Heart left ventricle (tissue), 16 donors: Measurements from ENCODE around the gene PJA1. TPM values are rescaled to one million over a fixed set of nuclear protein-coding genes. Genes with fewer than 3 reads are reported as not detected.

Source experiments
- ATAC-seq, 4 donors: fragments of 200-7000 bp; cut with Tn5 transposase; one replicate each; pipeline ENCODE4 v1.9.1; 2020 to 2022; ENCODE audit warnings: moderate library complexity in 4 of 4, mild to moderate bottlenecking in 3 of 4, moderate number of reproducible peaks in 1 of 4
- DNase-seq, 5 donors: peaks; one replicate each; pipeline ENCODE4 v3.0.0-alpha.2; 2020
- H3K27ac ChIP-seq, 12 donors: fragments of 200-600 bp; sonication (generic) in 4 of 12; one replicate each; pipeline versions ENCODE4 v1.5.0 to v1.8.0; 2016 to 2022; ENCODE audit warnings: mild to moderate bottlenecking in 2 of 12
- H3K27me3 ChIP-seq, 9 donors: fragments of 200-600 bp; sonication (generic) in 2 of 9; one replicate each; pipeline versions ENCODE4 v1.5.1 to v1.8.0; 2016 to 2022; ENCODE audit warnings: mild to moderate bottlenecking in 3 of 9
- H3K36me3 ChIP-seq, 9 donors: fragments of 200-600 bp; sonication (generic) in 2 of 9; one replicate each; pipeline versions ENCODE4 v1.5.0 to v1.8.0; 2018 to 2022; ENCODE audit warnings: mild to moderate bottlenecking in 2 of 9
- H3K4me1 ChIP-seq, 12 donors: fragments of 200-600 bp; sonication (generic) in 4 of 12; one replicate each; pipeline versions ENCODE4 v1.5.0 to v1.8.0; 2016 to 2022; ENCODE audit warnings: mild to moderate bottlenecking in 3 of 12
- H3K4me3 ChIP-seq, 12 donors: fragments of 200-600 bp; sonication (generic) in 4 of 12; one replicate each; pipeline versions ENCODE4 v1.5.0 to v1.8.0; 2017 to 2022; ENCODE audit warnings: mild to moderate bottlenecking in 9 of 12, moderate library complexity in 4 of 12
- H3K9me3 ChIP-seq, 12 donors: fragments of 200-600 bp; sonication (generic) in 4 of 12; one replicate each; pipeline versions ENCODE4 v1.5.0 to v1.8.0; 2016 to 2022; ENCODE audit warnings: mild to moderate bottlenecking in 1 of 12
- POLR2A ChIP-seq, 2 donors: fragments of 450-650 bp; IDR thresholded peaks; one replicate each; pipeline ENCODE4 v1.6.1; 2017; ENCODE audit warnings: antibody characterized with exemption in 2 of 2, mild to moderate bottlenecking in 2 of 2, moderate library complexity in 2 of 2
- WGBS, 4 donors: extraction: QIAGEN DNeasy Blood & Tissue Kit in 2 of 4; methylation state at CpG; one replicate each; pipeline versions ENCODE4 v1.1.5 to v1.1.7; 2013 to 2018; 5-methylcytosine and 5-hydroxymethylcytosine counted together
- intact Hi-C, 10 donors: fragments of 100-400 bp; cut with DNase I; formaldehyde crosslinking; loops; one replicate each; pipeline versions ENCODE4 v1.11.1 to v1.14.2; 2022
- polyA plus RNA-seq, 2 donors: library from polyadenylated mRNA; stranded (reverse); fragments of 200-250 nt; gene quantifications; one replicate each; pipeline ENCODE4 v1.2.3, GENCODE V29; 2013
- total RNA-seq, 9 donors: library from RNA; depleted of rRNA in 2 of 9; stranded (reverse); fragments of >200 nt in 2 of 9; fragmentation: NEBNext Ultra II Directional in 3 of 9; extraction: Animal tissue kit (Norgen Biotek cat#: 25700) in 3 of 9; gene quantifications; one replicate each; pipeline versions ENCODE4 v1.1.0 to v1.2.4, GENCODE V29; 2016 to 2023
- TF ChIP-seq, protein P1 (sequence below), 12 donors: fragments of 200-600 bp; sonication (generic) in 4 of 12; IDR thresholded peaks; one replicate each; pipeline versions ENCODE4 v1.5.0 to v1.8.0; 2018 to 2022; ENCODE audit warnings: antibody characterized with exemption in 12 of 12, mild to moderate bottlenecking in 5 of 12
- donor health status: ischemic (EF 13 %, LVEDD 7.1; RV severe dilation, severe dysfunction).
- donor health status: healthy with polysubstance abuse.
- donor health status: DM: no; HTN: yes; CAD: no.
- donor health status: DM: no; HTN: no; CAD: no.
- donor health status: ischemic (EF 25% LVEDD 6.9; RV normal size, moderate dysfunction).
- donor health status: ischemic (EF 25% LVEDD 5.7; RV mildly dilated, moderate dysfunction).
- donor health status: healthy.
- donor health status: DM: yes; HTN: yes; CAD: no.
- donor health status: ischemic (EF 35%, LVEDD 5.7; RV mildly dilated, moderate dysfunction).
- donor health status: nonischemic (EF 11% LVEDD 7.7; RV severe dilation, severe dysfunction).
- donor health status: DM: yes; HTN: yes; CAD: no.
- donor health status: PGD.
- donor health status: ischemic (EF 29% LVEDD 5.4; RV normal size, mild dysfunction).
- donor health status: nonischemic (EF 23%, LVEDD 6.1; RV moderate dilation, normal function).

PJA1 gene
- total and polyA plus RNA-seq, 11 donors, result 4.3 to 20.1 (median 14.4) TPM

DNA sequence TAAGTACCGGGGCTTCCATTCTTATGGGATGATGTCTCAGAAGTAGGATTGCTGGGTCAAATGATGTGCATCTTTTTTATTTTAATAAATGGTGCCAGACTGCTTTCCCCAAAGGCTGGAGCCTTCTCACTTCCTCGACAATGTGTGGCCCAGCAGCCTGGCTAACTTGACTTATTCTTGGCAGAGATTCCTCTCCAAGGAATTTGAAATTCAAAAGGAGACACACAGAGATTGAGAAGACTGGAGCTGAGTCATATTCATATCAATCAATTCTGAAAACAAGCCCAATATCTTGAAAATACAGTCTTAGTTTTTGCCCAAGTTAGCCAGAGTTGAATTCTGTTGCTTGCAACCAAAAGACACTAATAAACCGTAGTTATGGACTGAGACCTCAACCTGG, 10.8 kb upstream of the PJA1 start:
- WGBS, 4 donors, result 64 to 83% (median 76%) methylated on average over 3 of the region's 3 CpGs
- no peak for ATAC-seq

DNA sequence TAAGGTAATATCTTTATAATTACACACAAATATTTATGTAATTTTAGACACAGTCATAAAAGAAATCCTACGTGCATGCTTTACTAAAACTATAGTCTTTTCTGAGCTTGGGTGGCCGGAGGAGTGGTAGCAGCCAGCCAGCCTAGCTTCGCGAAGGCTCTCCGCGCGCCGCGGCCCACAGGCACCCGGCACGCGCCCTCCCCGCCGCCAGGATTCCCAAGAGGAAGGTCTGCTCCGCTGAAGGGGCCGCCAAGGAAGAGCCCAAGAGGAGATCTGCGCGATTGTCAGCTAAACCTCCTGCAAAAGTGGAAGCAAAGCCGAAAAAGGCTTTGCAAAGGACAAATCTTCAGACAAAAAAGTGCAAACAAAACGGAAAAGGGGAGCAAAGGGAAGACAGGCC, 8.7 kb upstream of the PJA1 start:
- H3K9me3 ChIP-seq, result peaks cover 0 to 30% (median 0%) of the 10 kb centered on the region in 12 donors
- ATAC-seq (no peak), DNase-seq (no peak)
- H3K36me3 ChIP-seq, result no peaks in the 10 kb centered on the region
- peaks cover 0 to 18% (median 0%) of the 10 kb centered on the region in 9 donors for H3K27me3 ChIP-seq
- H3K4me3 ChIP-seq, result no peak overlapping the region
- H3K4me1 ChIP-seq, result no peaks in the 10 kb centered on the region
- intact Hi-C loops, result no loop called here
- no peak for TF ChIP-seq POLR2A (IDR thresholded peaks at IDR 0.05)
- TF ChIP-seq, protein P1, sequence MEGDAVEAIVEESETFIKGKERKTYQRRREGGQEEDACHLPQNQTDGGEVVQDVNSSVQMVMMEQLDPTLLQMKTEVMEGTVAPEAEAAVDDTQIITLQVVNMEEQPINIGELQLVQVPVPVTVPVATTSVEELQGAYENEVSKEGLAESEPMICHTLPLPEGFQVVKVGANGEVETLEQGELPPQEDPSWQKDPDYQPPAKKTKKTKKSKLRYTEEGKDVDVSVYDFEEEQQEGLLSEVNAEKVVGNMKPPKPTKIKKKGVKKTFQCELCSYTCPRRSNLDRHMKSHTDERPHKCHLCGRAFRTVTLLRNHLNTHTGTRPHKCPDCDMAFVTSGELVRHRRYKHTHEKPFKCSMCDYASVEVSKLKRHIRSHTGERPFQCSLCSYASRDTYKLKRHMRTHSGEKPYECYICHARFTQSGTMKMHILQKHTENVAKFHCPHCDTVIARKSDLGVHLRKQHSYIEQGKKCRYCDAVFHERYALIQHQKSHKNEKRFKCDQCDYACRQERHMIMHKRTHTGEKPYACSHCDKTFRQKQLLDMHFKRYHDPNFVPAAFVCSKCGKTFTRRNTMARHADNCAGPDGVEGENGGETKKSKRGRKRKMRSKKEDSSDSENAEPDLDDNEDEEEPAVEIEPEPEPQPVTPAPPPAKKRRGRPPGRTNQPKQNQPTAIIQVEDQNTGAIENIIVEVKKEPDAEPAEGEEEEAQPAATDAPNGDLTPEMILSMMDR (IDR thresholded peaks at IDR 0.05), result no peak
- no peak overlapping the region for H3K27ac ChIP-seq
- 41 to 54% (median 45%) methylated on average over 20 of the region's 20 CpGs for WGBS, 4 donors

More for the DNA sequence above, 10.8 kb upstream of the PJA1 start:
- Histone ChIP-seq H3K9me3 (peaks cover 0 to 15% (median 0%) of the 10 kb centered on the region in 12 donors), H3K27ac (no peak overlapping the region), H3K36me3 (no peaks in the 10 kb centered on the region), H3K4me1 (no peaks in the 10 kb centered on the region), H3K4me3 (no peak overlapping the region), H3K27me3 (peaks cover 0 to 35% (median 0%) of the 10 kb centered on the region in 9 donors)
- no peak for DNase-seq
- TF ChIP-seq POLR2A (IDR thresholded peaks at IDR 0.05), result no peak
- TF ChIP-seq, protein P1 (IDR thresholded peaks at IDR 0.05), result no peak
- intact Hi-C loops, result no loop called here

DNA sequence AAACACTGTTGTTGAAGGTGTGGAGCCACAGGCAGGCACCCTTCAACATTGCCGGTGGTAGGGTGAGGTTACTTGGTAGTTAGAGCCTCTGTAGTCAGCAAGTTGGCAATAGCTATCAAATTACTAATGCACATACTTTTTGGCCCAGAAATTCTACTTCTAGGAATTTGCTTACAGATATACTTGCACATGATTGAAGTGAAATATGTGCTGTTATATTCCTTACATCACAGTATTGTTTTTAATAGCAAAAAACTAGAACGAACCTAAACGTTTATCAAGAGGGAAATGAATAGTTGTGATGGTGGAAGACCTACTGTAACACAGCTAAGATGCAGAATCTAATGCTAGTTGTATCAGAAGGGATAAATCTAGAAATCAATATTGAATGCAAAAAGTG, 7.7 kb upstream of the PJA1 start:
- Histone ChIP-seq H3K27ac (no peak overlapping the region), H3K9me3 (peaks cover 0 to 35% (median 0%) of the 10 kb centered on the region in 12 donors), H3K36me3 (no peaks in the 10 kb centered on the region), H3K27me3 (peaks cover 0 to 18% (median 0%) of the 10 kb centered on the region in 9 donors), H3K4me3 (no peak overlapping the region), H3K4me1 (no peaks in the 10 kb centered on the region)
- no peak for DNase-seq
- ATAC-seq, result no peak
- no peak for TF ChIP-seq POLR2A (IDR thresholded peaks at IDR 0.05)
- TF ChIP-seq, protein P1 (IDR thresholded peaks at IDR 0.05), result no peak
- intact Hi-C loops, result no loop called here
- 74 to 89% (median 82%) methylated on average over 3 of the region's 3 CpGs for WGBS, 4 donors

- H3K27ac ChIP-seq, result no peak overlapping the region
- DNase-seq (no peak), ATAC-seq (no peak)
- H3K4me3 ChIP-seq, result no peak overlapping the region
- no peaks in the 10 kb centered on the region for H3K36me3 ChIP-seq
- H3K4me1 ChIP-seq, result peaks cover 0 to 6% (median 0%) of the 10 kb centered on the region in 12 donors
- intact Hi-C loops, result no loop called here
- H3K27me3 ChIP-seq, result peaks cover 0 to 27% (median 0%) of the 10 kb centered on the region in 9 donors
- TF ChIP-seq, protein P1 (IDR thresholded peaks at IDR 0.05), result no peak
- TF ChIP-seq POLR2A (IDR thresholded peaks at IDR 0.05), result no peak
- H3K9me3 ChIP-seq, result peaks cover 0 to 20% (median 0%) of the 10 kb centered on the region in 12 donors
These were observed 5.1 kb upstream of the PJA1 start for GRCh38 chrX:69170319-69170718.
